H9 (cell line): ENCODE measurements around the gene RNF111. TPM values are rescaled to one million over a fixed set of nuclear protein-coding genes. Genes with fewer than 3 reads are reported as not detected.

Experiments
- DNase-seq: peaks from one replicate; pipeline ENCODE4 v3.0.0-alpha.2; 2017
- H2AFZ ChIP-seq: one replicate; pipeline ENCODE4 v1.6.1; 2013; ENCODE audit warnings: mild to moderate bottlenecking, low read length, control low read depth, moderate library complexity
- H2AK5ac ChIP-seq: 2 replicates; pipeline ENCODE4 v1.6.1; 2013; ENCODE audit warnings: low read length, control low read depth, mixed read lengths; ENCODE audit not compliant: insufficient read length
- H2BK120ac ChIP-seq: one replicate; pipeline ENCODE4 v1.6.1; 2013; ENCODE audit warnings: low read depth, mild to moderate bottlenecking, low read length, control low read depth, inconsistent platforms; ENCODE audit not compliant: poor library complexity, severe bottlenecking
- H2BK12ac ChIP-seq: 2 replicates; pipeline ENCODE4 v1.6.1; 2013; ENCODE audit warnings: low read length, control low read depth, mixed read lengths, low read depth; ENCODE audit not compliant: insufficient read length
- H2BK15ac ChIP-seq: 2 replicates; pipeline ENCODE4 v1.6.1; 2013; ENCODE audit warnings: low read depth, low read length, control low read depth
- H2BK20ac ChIP-seq: one replicate; pipeline ENCODE4 v1.6.1; 2013; ENCODE audit warnings: low read depth, mild to moderate bottlenecking, low read length, control low read depth, inconsistent platforms; ENCODE audit not compliant: poor library complexity, severe bottlenecking
- H2BK5ac ChIP-seq: 2 replicates; pipeline ENCODE4 v1.6.1; 2013; ENCODE audit warnings: low read length, control low read depth, mixed read lengths; ENCODE audit not compliant: insufficient read length
- H3K14ac ChIP-seq: 2 replicates; pipeline ENCODE4 v1.6.1; 2013; ENCODE audit warnings: low read length, control low read depth; ENCODE audit not compliant: insufficient read depth
- H3K18ac ChIP-seq: 2 replicates; pipeline ENCODE4 v1.6.1; 2013; ENCODE audit warnings: low read depth, mild to moderate bottlenecking, mixed read lengths, low read length, control low read depth; ENCODE audit not compliant: insufficient read length
- H3K23ac ChIP-seq: 2 replicates; pipeline ENCODE4 v1.6.1; 2013; ENCODE audit warnings: low read length, control low read depth, mixed read lengths, low read depth; ENCODE audit not compliant: insufficient read length
- H3K23me2 ChIP-seq: 2 replicates; pipeline ENCODE4 v1.6.1; 2013; ENCODE audit warnings: low read depth, mild to moderate bottlenecking, mixed read lengths, low read length, control low read depth; ENCODE audit not compliant: insufficient read length, poor library complexity, severe bottlenecking
- H3K27ac ChIP-seq: 2 replicates; pipeline ENCODE4 v1.5.1; 2013; ENCODE audit warnings: low read length, control low read depth, mixed read lengths, low read depth; ENCODE audit not compliant: insufficient read length
- H3K27me3 ChIP-seq: 2 replicates; pipeline ENCODE4 v1.6.1; 2013; ENCODE audit warnings: low read length, control low read depth, inconsistent platforms; ENCODE audit not compliant: insufficient read depth
- H3K4ac ChIP-seq: 2 replicates; pipeline ENCODE4 v1.6.1; 2013; ENCODE audit warnings: low read depth, mild to moderate bottlenecking, control low read depth, inconsistent platforms, low read length, moderate library complexity
- H3K4me1 ChIP-seq: 2 replicates; pipeline ENCODE4 v1.6.1; 2013; ENCODE audit warnings: low read length, control low read depth, inconsistent platforms; ENCODE audit not compliant: insufficient read depth
- H3K4me2 ChIP-seq: 2 replicates; pipeline ENCODE4 v1.6.1; 2013; ENCODE audit warnings: low read length, control low read depth, mixed read lengths; ENCODE audit not compliant: insufficient read length, insufficient read depth
- H3K56ac ChIP-seq: 2 replicates; pipeline ENCODE4 v1.6.1; 2013; ENCODE audit warnings: low read depth, mild to moderate bottlenecking, mixed read lengths, low read length, control low read depth; ENCODE audit not compliant: insufficient read length
- H3K79me1 ChIP-seq: 2 replicates; pipeline ENCODE4 v1.6.1; 2013; ENCODE audit warnings: low read depth, mild to moderate bottlenecking, moderate library complexity, low read length, control low read depth, inconsistent platforms; ENCODE audit not compliant: insufficient read depth, poor library complexity, severe bottlenecking
- H3K79me2 ChIP-seq: 2 replicates; pipeline ENCODE4 v1.6.1; 2013; ENCODE audit warnings: low read length, control low read depth, inconsistent platforms; ENCODE audit not compliant: insufficient read depth
- H3K9ac ChIP-seq: 2 replicates; pipeline ENCODE4 v1.6.1; 2013; ENCODE audit warnings: low read length, control low read depth, mixed read lengths; ENCODE audit not compliant: insufficient read length; ENCODE audit errors: extremely low read depth
- H3K9me3 ChIP-seq: one replicate; pipeline ENCODE4 v1.6.1; 2013; ENCODE audit warnings: low read depth, low read length, inconsistent platforms; ENCODE audit not compliant: control insufficient read depth
- H3T11ph ChIP-seq: one replicate; pipeline ENCODE4 v1.6.1; 2013; ENCODE audit warnings: mild to moderate bottlenecking, low read length, control low read depth, inconsistent platforms
- H4K20me1 ChIP-seq: one replicate; pipeline ENCODE4 v1.6.1; 2013; ENCODE audit not compliant: control insufficient read depth, insufficient read length, insufficient read depth
- H4K5ac ChIP-seq: 2 replicates; pipeline ENCODE4 v1.6.1; 2013; ENCODE audit warnings: low read depth, mild to moderate bottlenecking, mixed read lengths, low read length, control low read depth; ENCODE audit not compliant: insufficient read length
- H4K8ac ChIP-seq: replicated peaks from 2 replicates; pipeline ENCODE4 v1.6.1; 2013; ENCODE audit warnings: low read length, control low read depth, mixed read lengths, low read depth; ENCODE audit not compliant: insufficient read length
- H4K91ac ChIP-seq: 2 replicates; pipeline ENCODE4 v1.6.1; 2013; ENCODE audit warnings: low read depth, mild to moderate bottlenecking, moderate library complexity, mixed read lengths, low read length, control low read depth; ENCODE audit not compliant: insufficient read length
- H3K27ac Mint-ChIP-seq, 3 experiments: 2 replicates in 2 of 3; 3 replicates in 1 of 3; pipeline ENCODE4 v1.8.0; 2020 to 2021; ENCODE audit warnings: mixed read lengths in 3 of 3, mild to moderate bottlenecking in 1 of 3, moderate library complexity in 1 of 3
- H3K27me3 Mint-ChIP-seq: 2 replicates; pipeline ENCODE4 v1.8.0; 2021; ENCODE audit warnings: low read depth, mild to moderate bottlenecking, moderate library complexity, mixed read lengths
- H3K36me3 Mint-ChIP-seq, 3 experiments: 2 replicates in 2 of 3; 3 replicates in 1 of 3; pipeline ENCODE4 v1.8.0; 2020 to 2021; ENCODE audit warnings: low read depth in 3 of 3, mixed read lengths in 3 of 3; ENCODE audit not compliant: insufficient read depth in 1 of 3
- H3K4me1 Mint-ChIP-seq, 2 experiments: 2 replicates each; pipeline ENCODE4 v1.8.0; 2020; ENCODE audit warnings: mixed read lengths in 2 of 2
- H3K4me3 Mint-ChIP-seq, 2 experiments: 2 replicates in 1 of 2; 3 replicates in 1 of 2; pipeline ENCODE4 v1.8.0; 2020 to 2021; ENCODE audit warnings: mild to moderate bottlenecking in 2 of 2, mixed read lengths in 2 of 2, moderate library complexity in 1 of 2
- H3K9me3 Mint-ChIP-seq, 2 experiments: 2 replicates in 1 of 2; 3 replicates in 1 of 2; pipeline ENCODE4 v1.8.0; 2020; ENCODE audit warnings: mild to moderate bottlenecking in 2 of 2, mixed read lengths in 2 of 2, moderate library complexity in 1 of 2
- WGBS: extraction: QIAGEN DNeasy Blood & Tissue Kit; methylation state at CpG from one replicate; pipeline ENCODE4 v1.1.7; 2013; ENCODE audit warnings: missing lambda C conversion rate, low lambda C conversion rate, mixed read lengths; ENCODE audit not compliant: insufficient read length; ENCODE audit errors: extremely low coverage; 5-methylcytosine and 5-hydroxymethylcytosine counted together
- total RNA-seq: library from RNA; stranded (reverse); gene quantifications from 2 replicates; pipeline ENCODE4 v1.2.1, GENCODE V29; 2021
- TF ChIP-seq, protein P1 (sequence below): fragments of 200-600 bp; sonication (generic); conservative IDR thresholded peaks from 3 replicates; pipeline ENCODE4 v1.8.0; 2021; ENCODE audit warnings: antibody characterized with exemption, mild to moderate bottlenecking

The RNF111 gene
- total RNA-seq, 1 experiment from 2014 or later, result 28.0 TPM

DNA sequence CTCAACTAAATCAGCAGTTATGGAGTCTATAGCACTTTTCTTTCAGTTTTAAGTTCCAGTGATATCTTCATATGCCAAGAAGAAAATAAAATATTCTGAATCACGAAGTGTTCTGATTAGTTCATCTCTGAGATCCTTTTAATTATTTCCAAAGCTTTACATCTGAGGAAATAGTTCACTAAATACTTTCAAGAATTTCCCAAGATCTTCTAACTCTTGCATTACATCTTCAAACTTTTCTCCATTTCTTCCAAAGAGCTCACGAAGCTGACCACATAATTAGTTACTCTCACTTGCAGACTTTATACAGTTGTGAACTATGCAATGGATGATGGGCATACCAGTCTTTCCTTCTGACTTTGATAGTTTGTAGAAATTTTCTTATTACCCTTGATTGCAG lies 4.2 kb upstream of the RNF111 start:
- no peak for DNase-seq
- WGBS, result no CpG with 5 or more reads among the region's 2 CpGs
- Histone ChIP-seq H3K4me1 (no peaks in the 10 kb centered on the region), H3K23ac (no peak overlapping the region), H2AFZ (no peak overlapping the region), H2BK120ac (no peak overlapping the region), H3K9ac (no peak overlapping the region), H3K14ac (no peak overlapping the region), H4K20me1 (no peaks in the 10 kb centered on the region), H4K8ac (no peak overlapping the region), H3K4ac (no peak overlapping the region), H3K27me3 (no peaks in the 10 kb centered on the region), H3K56ac (no peak overlapping the region), H2AK5ac (no peak overlapping the region), H2BK15ac (no peak overlapping the region), H3K79me1 (no peaks in the 10 kb centered on the region), H4K91ac (no peak overlapping the region), H2BK5ac (no peak overlapping the region), H3K4me2 (no peak overlapping the region), H4K5ac (no peak overlapping the region), H3K18ac (no peak overlapping the region), H2BK12ac (no peak overlapping the region), H2BK20ac (no peak overlapping the region), H3K79me2 (no peaks in the 10 kb centered on the region; the same call in 1 of the 2 replicates), H3K23me2 (peaks cover 2% of the 10 kb centered on the region), H3K27ac (no peak overlapping the region), H3T11ph (no peak overlapping the region), H3K9me3 (no peaks in the 10 kb centered on the region)
- Mint-ChIP-seq H3K4me3 (no peak overlapping the region), H3K36me3 (no peaks in the 10 kb centered on the region; a peak in 1 of 7 replicates), H3K27ac (no peak overlapping the region), H3K27me3 (peaks cover 3% of the 10 kb centered on the region), H3K4me1 (peaks cover 5 to 16% of the 10 kb centered on the region in 2 experiments), H3K9me3 (no peaks in the 10 kb centered on the region)
- TF ChIP-seq, protein P1, sequence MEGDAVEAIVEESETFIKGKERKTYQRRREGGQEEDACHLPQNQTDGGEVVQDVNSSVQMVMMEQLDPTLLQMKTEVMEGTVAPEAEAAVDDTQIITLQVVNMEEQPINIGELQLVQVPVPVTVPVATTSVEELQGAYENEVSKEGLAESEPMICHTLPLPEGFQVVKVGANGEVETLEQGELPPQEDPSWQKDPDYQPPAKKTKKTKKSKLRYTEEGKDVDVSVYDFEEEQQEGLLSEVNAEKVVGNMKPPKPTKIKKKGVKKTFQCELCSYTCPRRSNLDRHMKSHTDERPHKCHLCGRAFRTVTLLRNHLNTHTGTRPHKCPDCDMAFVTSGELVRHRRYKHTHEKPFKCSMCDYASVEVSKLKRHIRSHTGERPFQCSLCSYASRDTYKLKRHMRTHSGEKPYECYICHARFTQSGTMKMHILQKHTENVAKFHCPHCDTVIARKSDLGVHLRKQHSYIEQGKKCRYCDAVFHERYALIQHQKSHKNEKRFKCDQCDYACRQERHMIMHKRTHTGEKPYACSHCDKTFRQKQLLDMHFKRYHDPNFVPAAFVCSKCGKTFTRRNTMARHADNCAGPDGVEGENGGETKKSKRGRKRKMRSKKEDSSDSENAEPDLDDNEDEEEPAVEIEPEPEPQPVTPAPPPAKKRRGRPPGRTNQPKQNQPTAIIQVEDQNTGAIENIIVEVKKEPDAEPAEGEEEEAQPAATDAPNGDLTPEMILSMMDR, result no peak
